HG02970 (cell line): ENCODE measurements around the gene SKIDA1.

Experiments
- ATAC-seq: cut with Tn5 transposase; IDR thresholded peaks from one replicate; pipeline ENCODE4 v1.9.1; 2021; ENCODE audit warnings: mild to moderate bottlenecking, moderate library complexity, moderate number of reproducible peaks; ENCODE audit not compliant: unreplicated experiment, low FRiP score

SKIDA1 gene

DNA sequence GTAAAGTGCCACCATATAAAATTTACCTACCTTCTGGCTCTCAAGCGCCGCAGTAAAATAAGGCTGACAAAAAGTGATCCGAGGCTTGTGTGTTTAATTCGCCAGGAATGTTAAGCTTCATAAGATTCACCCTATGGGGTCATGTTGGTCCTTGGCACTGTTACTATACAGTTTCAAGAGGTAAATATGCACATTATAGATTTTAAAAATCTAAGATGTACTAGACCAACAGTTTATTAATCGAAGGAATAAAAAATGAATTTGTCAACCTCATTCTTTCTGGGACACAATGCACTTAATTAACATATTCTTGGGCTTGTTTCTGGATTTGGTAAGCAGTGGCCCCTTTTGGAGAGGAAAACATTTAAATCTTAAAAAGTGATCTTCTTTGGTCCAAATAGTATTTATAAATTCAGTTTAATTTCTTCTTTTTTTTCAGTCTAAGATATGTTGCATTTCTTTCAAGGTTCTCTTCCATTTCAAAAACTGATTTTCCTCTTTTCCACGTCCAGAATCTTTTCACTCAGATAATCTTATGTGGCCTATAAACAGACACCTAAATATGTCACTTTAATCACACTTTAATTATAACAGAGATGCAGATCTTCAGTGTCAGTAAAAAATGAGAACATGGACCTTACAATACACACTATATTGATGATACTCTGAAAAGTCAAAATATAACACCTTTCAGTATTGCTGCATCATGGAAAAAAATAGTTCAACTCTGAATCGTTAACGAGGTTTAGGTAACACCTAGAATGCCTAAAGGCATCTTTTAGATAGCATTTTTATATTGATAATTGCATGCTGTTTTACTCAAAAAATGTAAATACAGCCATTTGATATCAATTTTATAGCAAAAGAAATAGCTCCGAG lies 3.8 kb upstream of the SKIDA1 start:
- no peak for ATAC-seq

DNA sequence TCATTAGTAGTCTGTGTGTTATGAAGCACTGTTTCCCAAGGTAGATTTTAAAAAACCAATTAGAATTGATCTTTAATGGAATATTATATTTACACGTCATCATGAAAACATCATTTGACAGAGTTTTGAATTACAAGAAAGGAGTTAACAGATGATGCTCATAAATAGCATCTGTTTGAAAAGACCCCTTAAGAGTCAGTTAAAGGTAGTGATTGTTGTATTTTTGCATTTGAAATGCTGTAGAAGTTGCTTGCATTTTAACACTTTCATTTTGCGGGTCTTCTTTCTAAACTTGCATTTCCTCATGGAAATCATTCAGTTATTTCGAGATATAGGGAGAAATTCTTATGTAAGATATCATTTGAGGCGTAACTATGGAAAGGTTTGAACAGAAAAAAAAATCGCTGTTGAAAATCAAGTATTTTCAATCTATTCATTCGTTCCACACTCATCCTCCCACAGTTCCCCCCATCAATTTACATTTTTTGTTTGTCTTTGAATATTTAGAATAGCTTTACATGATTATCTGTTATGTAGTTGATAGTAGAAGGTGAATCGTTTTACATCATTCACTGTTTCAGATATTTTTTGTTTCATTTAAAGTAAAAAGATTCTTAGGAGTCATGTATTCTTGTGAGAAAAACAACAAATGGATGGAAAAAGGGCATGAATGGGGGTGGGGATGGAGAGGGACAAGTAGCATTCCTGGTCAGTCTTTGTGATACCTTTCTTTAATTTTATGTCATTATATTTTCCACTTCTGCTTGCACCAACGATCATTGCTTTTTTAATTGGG lies 3.0 kb upstream of the SKIDA1 start:
- ATAC-seq = no peak

GRCh38 chr10:21527598-21528235 lies 2.2 kb upstream of the SKIDA1 start:
- no peak for ATAC-seq

DNA sequence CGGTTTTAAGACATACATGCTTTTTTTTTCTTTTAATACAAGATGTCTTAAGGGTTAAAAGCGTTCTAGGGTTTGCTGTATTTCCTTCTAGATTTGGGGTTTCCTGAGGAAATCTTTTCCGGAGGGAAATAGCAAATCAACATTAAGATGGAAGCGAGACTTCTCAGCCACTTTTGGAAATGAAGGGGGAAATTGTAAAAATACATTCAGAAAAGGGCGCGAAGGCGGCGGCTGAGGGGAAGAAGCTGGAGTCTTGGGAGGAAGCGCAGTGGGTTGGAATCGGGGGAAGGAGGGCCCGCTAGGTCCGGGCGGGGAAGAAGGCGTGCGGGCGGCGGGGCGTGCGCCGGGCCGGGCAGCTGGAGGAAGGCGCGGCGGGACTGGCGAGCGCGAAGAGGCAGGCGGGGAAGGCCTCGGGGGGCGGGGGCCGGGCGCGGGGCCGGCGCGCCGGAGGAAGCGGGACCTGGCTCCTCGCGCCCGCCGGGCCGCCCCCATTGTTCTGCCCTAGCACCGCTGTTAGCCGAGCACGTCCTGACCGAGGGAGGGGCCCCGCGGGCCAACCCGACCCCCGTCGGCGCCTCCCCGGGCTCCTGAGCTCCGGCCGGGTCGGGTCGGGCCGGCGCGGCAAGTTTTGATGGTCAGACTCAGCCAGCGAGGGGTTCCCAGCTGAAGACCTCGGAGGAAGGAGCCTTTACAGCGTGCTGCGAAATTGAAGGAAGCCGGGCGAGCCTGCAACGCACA lies 1.5 kb upstream of the SKIDA1 start:
- ATAC-seq = no peak

DNA sequence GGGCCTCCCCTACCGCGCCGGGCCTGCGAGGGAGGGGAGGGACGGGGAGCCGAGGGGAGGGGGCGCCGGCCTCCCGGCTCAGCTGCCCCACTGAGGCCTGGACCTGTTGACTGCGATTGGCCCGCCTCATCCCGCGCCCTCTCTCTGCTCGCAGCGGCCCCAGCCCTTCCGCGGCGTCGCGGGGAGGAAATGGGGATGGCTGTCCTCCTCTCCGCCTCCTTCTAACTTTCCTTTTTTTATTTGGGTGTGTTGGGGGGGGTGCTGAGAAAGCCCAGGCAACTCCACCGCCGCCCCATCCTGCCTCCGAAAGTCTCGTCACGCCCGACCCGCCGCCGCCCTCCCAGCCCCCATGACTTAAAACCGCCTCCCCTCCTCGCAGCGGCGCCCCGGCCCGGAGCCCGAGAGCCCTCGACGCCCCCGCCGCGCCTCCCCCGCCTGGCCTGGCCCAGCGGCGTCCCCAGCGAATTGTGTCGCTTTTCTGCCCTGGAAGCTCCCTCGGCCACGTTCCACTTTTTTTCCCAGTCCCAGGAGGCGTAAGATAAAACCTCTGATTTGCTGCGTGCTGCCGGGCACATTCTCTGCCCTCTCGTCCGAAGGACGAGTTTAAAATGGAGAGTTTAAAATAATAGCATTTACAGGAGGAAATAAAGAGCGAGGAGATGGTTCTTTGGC lies 842 bp upstream of the SKIDA1 start:
- no peak for ATAC-seq

GRCh38 chr10:21524526-21525366 lies 736 bp downstream of the SKIDA1 start:
- ATAC-seq = no peak

- ATAC-seq = no peak
Measured at GRCh38 chr10:21524131-21524525, 1.4 kb downstream of the SKIDA1 start.

- no peak for ATAC-seq
Measured at GRCh38 chr10:21523557-21524008, 1.9 kb downstream of the SKIDA1 start.

DNA sequence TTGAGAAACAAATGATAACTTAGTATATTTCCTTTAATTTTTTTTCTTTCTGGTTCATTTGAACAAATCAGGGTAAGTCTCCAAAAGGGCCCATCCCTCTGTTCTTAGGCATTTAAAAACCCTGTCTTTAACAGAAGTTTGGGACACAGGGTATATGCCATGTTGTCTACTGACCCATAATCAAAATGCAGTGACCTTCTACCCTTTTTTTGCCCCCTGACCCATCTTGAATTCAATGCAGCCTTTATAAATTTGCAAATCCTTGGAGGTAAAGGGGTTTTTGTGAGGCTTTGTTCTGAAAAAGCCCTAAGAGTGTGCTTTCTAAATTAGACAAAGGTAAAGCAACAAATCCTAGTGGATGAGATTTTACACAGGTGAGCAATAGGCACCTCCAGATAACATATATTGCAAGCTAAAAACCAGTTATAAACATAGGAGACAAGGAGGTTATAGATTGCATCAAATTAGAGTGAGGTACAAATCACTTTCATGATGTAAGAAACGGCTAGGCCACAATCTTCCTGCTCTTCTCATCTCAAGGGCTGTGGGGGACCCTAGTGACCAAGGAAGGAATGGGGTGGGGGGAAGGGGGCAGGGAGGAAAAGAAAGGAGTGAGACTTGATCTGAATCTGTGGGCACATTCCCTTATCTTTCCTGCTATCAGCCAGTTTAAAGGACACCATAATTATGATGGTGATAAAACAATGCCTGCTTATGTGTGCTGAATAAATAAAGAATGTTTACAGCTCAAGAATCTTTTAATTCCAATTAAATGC lies 2.7 kb downstream of the SKIDA1 start:
- no peak for ATAC-seq

DNA sequence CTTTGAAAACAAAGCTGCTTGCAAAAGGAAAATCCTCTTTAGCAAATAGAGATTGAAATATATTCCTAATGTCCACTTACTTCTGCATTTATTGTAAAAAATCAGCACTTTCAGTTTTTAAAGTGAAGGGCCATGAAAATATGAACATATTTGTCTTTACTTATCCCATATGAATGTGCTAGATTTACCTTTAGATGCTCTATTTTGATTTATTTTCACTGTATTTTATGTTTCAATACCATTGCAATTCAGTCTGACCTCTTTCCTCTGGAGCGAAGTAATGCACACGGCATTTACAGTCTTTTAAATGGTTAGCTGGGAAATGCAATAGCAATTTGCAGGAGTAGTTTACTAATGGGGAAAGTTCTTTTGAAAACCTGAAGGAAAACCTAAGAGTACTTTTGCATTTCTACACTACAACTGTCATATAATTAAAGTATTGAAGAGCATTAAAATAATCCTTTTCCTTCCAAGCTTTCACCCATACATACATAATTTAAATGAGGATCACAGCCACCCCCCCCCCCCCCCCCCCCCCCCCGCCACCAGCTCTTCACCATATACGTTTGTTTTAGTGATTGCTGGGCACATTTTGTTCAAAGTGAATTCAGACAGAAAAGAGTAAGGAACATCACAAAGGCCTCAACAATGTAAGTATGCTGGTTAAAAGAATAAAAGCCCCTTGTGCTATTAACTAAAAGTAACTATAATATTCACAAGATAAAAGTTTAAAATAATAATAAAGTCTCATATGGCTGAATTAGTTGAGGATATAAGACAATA lies 3.5 kb downstream of the SKIDA1 start:
- no peak for ATAC-seq

- ATAC-seq = no peak
Measured at GRCh38 chr10:21520949-21521348, 4.5 kb downstream of the SKIDA1 start.

DNA sequence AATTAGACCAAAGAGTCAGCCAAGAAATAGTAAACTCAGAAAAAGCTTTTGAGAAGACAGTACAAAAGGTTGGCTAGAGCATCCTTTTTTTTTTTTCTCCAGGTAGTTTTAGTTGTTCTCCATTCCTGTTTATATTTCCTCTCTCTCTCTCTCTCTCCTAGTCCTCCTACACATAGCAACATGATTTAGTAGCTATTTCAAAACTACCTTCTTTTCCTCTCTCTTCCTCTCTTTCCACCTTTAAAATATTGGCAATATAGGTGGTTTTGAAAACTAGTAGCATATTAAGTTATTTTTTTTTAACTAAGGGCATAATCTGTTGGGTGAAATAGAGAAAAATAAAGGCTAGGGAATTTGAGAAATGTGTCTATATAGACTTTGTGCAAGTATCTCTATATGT lies 5.0 kb downstream of the SKIDA1 start:
- no peak for ATAC-seq

DNA sequence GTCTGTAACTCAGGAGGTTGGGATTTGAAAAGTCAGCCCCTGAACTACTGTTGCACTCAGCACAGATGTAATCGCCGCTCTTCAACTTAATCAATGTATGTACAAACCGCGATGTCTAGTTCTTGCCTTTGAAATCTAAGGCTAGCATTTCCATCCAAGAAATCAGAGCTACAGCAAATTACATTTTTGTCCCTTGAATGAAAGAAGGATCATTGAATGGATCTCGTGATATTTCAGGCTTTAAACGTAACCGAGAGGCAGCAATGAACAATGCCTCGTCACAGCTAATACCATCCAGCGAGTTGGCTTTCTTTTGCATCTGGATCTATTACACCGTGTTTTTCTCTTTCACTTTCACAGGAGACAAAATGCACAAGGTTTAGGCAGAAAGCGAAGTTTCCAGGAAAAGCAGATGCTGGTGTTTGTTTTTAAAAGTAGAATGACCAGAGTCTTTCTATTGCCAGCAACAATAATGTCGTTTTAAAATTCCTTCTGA lies 5.5 kb downstream of the SKIDA1 start:
- ATAC-seq = no peak

DNA sequence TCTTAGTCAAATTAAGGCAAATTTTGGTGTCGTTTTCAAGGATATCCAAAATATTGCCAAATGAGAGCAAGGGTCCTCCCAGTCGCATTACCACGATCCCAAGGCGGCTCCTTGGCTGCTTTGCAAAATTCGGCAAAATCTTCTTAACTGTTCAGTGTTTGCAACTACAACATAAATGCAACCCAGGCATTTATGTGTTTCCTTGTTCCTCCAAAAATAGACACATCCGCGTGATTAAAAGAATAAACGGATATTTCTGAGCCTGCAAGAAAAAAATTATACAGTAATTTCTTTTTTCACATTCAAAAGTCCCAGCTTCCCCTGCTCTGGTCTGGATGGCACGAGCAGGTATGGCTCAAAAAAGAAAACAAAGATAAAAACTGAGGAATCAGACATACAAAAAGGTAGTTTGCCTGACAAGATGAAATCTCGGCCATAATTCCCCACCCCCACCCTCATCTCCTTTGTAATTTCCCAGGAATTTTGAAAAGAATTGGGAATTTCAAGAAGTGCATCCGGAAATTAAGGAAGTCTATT lies 6.0 kb downstream of the SKIDA1 start:
- ATAC-seq = no peak

GRCh38 chr10:21518641-21519396 lies 6.7 kb downstream of the SKIDA1 start:
- ATAC-seq = no peak

DNA sequence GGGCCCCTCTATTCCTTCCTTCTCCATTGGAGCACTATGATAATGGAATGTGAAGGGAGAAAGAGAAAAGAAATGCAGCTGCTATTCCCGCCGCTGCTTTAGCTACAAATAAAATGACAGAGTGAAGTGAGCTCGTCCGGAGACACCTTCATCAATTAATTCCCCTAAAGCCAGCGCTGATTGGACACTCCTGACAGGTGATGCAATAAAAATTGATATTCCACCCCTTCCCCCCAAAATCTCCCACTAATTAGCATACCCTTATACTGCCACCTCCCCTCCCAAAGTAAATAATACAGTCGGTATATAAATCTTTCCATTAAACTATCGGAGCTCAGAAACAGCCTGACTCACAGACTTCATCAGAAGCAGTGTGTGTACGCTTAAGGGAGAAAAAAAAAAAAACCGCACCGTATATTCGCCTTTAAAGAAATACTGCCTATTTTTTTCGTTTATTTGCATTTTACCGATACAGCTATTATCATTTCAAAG lies 7.3 kb downstream of the SKIDA1 start:
- ATAC-seq = no peak
